Esophagus muscularis mucosa (tissue), 4 donors: ENCODE data around the gene CHCHD6. TPM values are rescaled to one million over a fixed set of nuclear protein-coding genes. Genes with fewer than 3 reads are reported as not detected.

Source experiments
- DNase-seq: peaks from one replicate; pipeline ENCODE4 v3.0.0-alpha.2; 2017; ENCODE audit errors: extremely low spot score
- H3K27ac ChIP-seq, 4 donors: fragments of 200-600 bp; sonication (generic); replicated peaks in 1 of 4; 1 replicate in 3 of 4; 2 replicates in 1 of 4; pipeline ENCODE4 v1.5.1; 2016 to 2019; ENCODE audit warnings: mild to moderate bottlenecking in 1 of 4
- H3K27me3 ChIP-seq, 4 donors: fragments of 200-600 bp; sonication (generic); one replicate each; pipeline versions ENCODE4 v1.5.1 to v1.6.0; 2016 to 2019
- H3K36me3 ChIP-seq, 4 donors: fragments of 200-600 bp; sonication (generic); one replicate each; pipeline ENCODE4 v1.5.1; 2016 to 2019
- H3K4me1 ChIP-seq, 4 donors: fragments of 200-600 bp; sonication (generic); one replicate each; pipeline ENCODE4 v1.5.1; 2016 to 2019
- H3K4me3 ChIP-seq, 4 donors: fragments of 200-600 bp; sonication (generic); 1 replicate in 2 of 4; 2 replicates in 2 of 4; pipeline ENCODE4 v1.5.1; 2016 to 2019; ENCODE audit warnings: mild to moderate bottlenecking in 4 of 4, moderate library complexity in 1 of 4
- H3K9me3 ChIP-seq, 4 donors: fragments of 200-600 bp; sonication (generic); 1 replicate in 3 of 4; 2 replicates in 1 of 4; pipeline ENCODE4 v1.5.1; 2016 to 2019
- CTCF ChIP-seq, 3 experiments: fragments of 200-600 bp in 2 of 3; fragments of 450-650 bp in 1 of 3; sonication (generic) in 2 of 3; IDR thresholded peaks; one replicate each; pipeline ENCODE4 v1.5.1; 2017 to 2019; ENCODE audit warnings: antibody characterized with exemption in 3 of 3, mild to moderate bottlenecking in 2 of 3, moderate library complexity in 1 of 3
- EP300 ChIP-seq: sonication (generic); formaldehyde crosslinking; IDR thresholded peaks from one replicate; pipeline ENCODE4 v1.6.1; 2017; ENCODE audit warnings: antibody characterized with exemption
- POLR2A ChIP-seq: fragments of 450-650 bp; IDR thresholded peaks from one replicate; pipeline ENCODE4 v1.6.1; 2017; ENCODE audit warnings: antibody characterized with exemption, moderate library complexity, mild to moderate bottlenecking, low read depth
- POLR2AphosphoS5 ChIP-seq, 2 donors: sonication (generic); formaldehyde crosslinking; IDR thresholded peaks; one replicate each; pipeline ENCODE4 v1.6.1; 2017; ENCODE audit warnings: antibody characterized with exemption in 2 of 2
- WGBS: methylation state at CpG from one replicate; pipeline ENCODE4 v1.1.5; 2018; 5-methylcytosine and 5-hydroxymethylcytosine counted together
- intact Hi-C: fragments of 100-400 bp; cut with DNase I; formaldehyde crosslinking; loops from one replicate; pipeline ENCODE4 v1.15.1; 2023
- total RNA-seq, 4 donors: library from RNA; depleted of rRNA; stranded (reverse); fragments of >200 nt; gene quantifications; one replicate each; pipeline versions ENCODE4 v1.1.0 to v1.2.1, GENCODE V29; 2016

Gene CHCHD6
- total RNA-seq, 4 donors from 2014 or later: 10.3 to 13.4 (median 12.1) TPM

DNA sequence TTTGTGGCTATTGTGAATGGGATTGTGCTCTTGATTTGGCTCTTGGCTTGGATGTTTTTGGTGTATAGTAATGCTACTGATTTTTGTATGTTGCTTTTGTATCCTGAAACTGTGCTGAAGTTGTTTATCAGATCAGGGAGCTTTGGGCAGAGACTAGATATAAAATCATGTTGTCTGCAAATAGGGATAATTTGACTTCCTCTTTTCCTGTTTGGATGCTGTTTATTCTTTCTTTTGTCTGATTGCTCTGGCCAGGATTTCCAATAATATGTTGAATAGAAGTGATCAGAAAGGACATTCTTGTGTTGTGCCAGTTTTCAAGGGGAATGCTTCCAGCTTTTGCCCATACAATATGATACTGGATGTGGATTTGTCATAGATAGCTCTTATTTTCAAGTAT is 66.1 kb downstream of the CHCHD6 start:
- no peaks in the 10 kb centered on the region for H3K9me3 ChIP-seq
- no peaks in the 10 kb centered on the region for H3K4me1 ChIP-seq
- no peak overlapping the region for H3K27ac ChIP-seq
- TF ChIP-seq EP300: no peak
- TF ChIP-seq POLR2AphosphoS5 (IDR thresholded peaks at IDR 0.05): no peak
- TF ChIP-seq CTCF (IDR thresholded peaks at IDR 0.05): no peak
- no peak for TF ChIP-seq POLR2A
- no peak for DNase-seq
- H3K36me3 ChIP-seq: peaks cover 0 to 5% (median 0%) of the 10 kb centered on the region in 4 donors
- intact Hi-C loops: no loop called here
- no peak overlapping the region for H3K4me3 ChIP-seq
- H3K27me3 ChIP-seq: no peaks in the 10 kb centered on the region

DNA sequence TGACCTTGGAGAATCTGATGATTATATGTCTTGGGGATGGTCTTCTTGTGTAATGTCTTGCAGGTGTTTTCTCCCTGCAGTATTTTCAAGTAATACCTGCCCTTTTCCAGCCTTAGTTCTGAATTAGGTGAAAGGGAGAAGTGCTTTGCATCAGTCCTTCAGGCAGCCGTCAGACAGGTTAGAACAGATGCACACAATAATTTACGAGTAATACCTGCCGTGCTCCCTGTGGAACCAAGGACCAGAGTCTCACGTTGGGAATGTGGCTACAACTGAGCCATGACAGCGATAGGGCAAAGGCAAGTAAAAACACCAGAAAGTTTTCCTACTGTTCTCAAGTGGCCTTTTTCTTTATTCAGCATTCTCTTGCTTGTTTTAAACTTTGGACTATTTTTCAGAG is 69.1 kb downstream of the CHCHD6 start:
- H3K36me3 ChIP-seq: no peaks in the 10 kb centered on the region
- H3K27me3 ChIP-seq: no peaks in the 10 kb centered on the region
- H3K4me1 ChIP-seq: no peaks in the 10 kb centered on the region
- WGBS: 98% methylated on average over 5 of the region's 5 CpGs
- DNase-seq: no peak
- intact Hi-C loops: no loop called here
- H3K4me3 ChIP-seq: no peak overlapping the region
- no peaks in the 10 kb centered on the region for H3K9me3 ChIP-seq
- H3K27ac ChIP-seq: no peak overlapping the region
- TF ChIP-seq EP300 (no peak), POLR2A (no peak), CTCF (IDR thresholded peaks at IDR 0.05) (no peak), POLR2AphosphoS5 (IDR thresholded peaks at IDR 0.05) (no peak)

DNA sequence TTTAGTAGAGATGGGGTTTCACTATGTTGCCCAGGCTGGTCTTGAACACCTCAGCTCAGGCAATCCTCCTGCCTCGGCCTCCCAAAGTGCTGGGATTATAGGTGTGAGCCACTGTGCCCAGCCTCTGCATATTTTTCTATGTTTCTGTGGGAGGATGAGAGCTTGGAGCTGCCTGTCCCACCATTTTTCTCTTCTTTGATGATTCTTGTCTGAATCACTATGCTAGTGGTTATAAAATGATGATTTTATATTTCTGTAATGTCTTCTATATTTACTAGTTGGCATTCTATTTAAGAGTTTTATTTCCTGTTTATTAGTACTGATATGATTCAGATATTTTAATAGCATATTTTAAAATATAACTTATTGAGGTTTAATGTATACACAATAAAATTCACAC is 69.7 kb downstream of the CHCHD6 start:
- no peak for DNase-seq
- Histone ChIP-seq H3K9me3 (no peaks in the 10 kb centered on the region), H3K27me3 (no peaks in the 10 kb centered on the region), H3K4me3 (no peak overlapping the region), H3K4me1 (no peaks in the 10 kb centered on the region), H3K27ac (no peak overlapping the region), H3K36me3 (no peaks in the 10 kb centered on the region)
- WGBS: 100% methylated on average over 1 of the region's 1 CpG
- intact Hi-C loops: no loop called here
- TF ChIP-seq CTCF (IDR thresholded peaks at IDR 0.05) (no peak), POLR2AphosphoS5 (IDR thresholded peaks at IDR 0.05) (no peak)

GRCh38 chr3:126777366-126777765 is 73.3 kb downstream of the CHCHD6 start:
- DNase-seq: no peak
- Histone ChIP-seq H3K4me3 (no peak overlapping the region), H3K4me1 (peaks cover 0 to 11% (median 6%) of the 10 kb centered on the region in 4 donors), H3K36me3 (no peaks in the 10 kb centered on the region), H3K27ac (no peak overlapping the region), H3K27me3 (no peaks in the 10 kb centered on the region), H3K9me3 (no peaks in the 10 kb centered on the region)
- TF ChIP-seq POLR2AphosphoS5 (IDR thresholded peaks at IDR 0.05) (no peak), CTCF (IDR thresholded peaks at IDR 0.05) (no peak), EP300 (no peak), POLR2A (no peak)
- 92% methylated on average over 3 of the region's 3 CpGs for whole genome bisulfite sequencing
- intact Hi-C loops: no loop called here

- H3K9me3 ChIP-seq: no peaks in the 10 kb centered on the region
- no peaks in the 10 kb centered on the region for H3K27me3 ChIP-seq
- peaks cover 0 to 16% (median 7%) of the 10 kb centered on the region in 4 donors for H3K4me1 ChIP-seq
- H3K27ac ChIP-seq: peak overlapping the region in 1 of 4 donors; percentile 57
- no peak for TF ChIP-seq POLR2AphosphoS5 (IDR thresholded peaks at IDR 0.05)
- no peak for TF ChIP-seq POLR2A
- TF ChIP-seq EP300: no peak
- no peak for TF ChIP-seq CTCF (IDR thresholded peaks at IDR 0.05)
- DNase-seq: peak; percentile 83
- intact Hi-C loops: no loop called here
- no peak overlapping the region for H3K4me3 ChIP-seq
- no CpG with 5 or more reads among the region's 1 CpG for WGBS
- no peaks in the 10 kb centered on the region for H3K36me3 ChIP-seq
These were observed 76.6 kb downstream of the CHCHD6 start for GRCh38 chr3:126780666-126781065.
